ENCODE results near the gene MOB1B.

GRCh38 chr4:70935038-70935695, 33.0 kb downstream of the MOB1B start:
- no peak for TF ChIP-seq CTCF (IDR thresholded peaks at IDR 0.05; ENCODE audit: poor library complexity)
- TF ChIP-seq EZH2 (IDR thresholded peaks at IDR 0.05; ENCODE audit: borderline replicate concordance) = no peak

All from hepatocyte (in vitro differentiated cells).